Ishikawa (cell line): Measurements from ENCODE around the gene ZNF215.

ENCODE experiments used
- CEBPB ChIP-seq: IDR thresholded peaks from 2 replicates; pipeline ENCODE4 v1.6.1; 2012
- CREB1 ChIP-seq: IDR thresholded peaks from 2 replicates; pipeline ENCODE4 v1.6.1; 2012; ENCODE audit warnings: low read depth
- EGR1 ChIP-seq: IDR thresholded peaks from 2 replicates; pipeline ENCODE4 v1.6.1; 2012
- EP300 ChIP-seq: IDR thresholded peaks from 2 replicates; pipeline ENCODE4 v1.6.1; 2012; ENCODE audit warnings: borderline replicate concordance
- FOXM1 ChIP-seq: IDR thresholded peaks from 2 replicates; pipeline ENCODE4 v1.6.1; 2012; ENCODE audit warnings: low read depth, borderline replicate concordance
- NFIC ChIP-seq: IDR thresholded peaks from 2 replicates; pipeline ENCODE4 v1.6.1; 2012
- RAD21 ChIP-seq: IDR thresholded peaks from 2 replicates; pipeline ENCODE4 v1.6.1; 2012; ENCODE audit warnings: low read depth
- TAF1 ChIP-seq: IDR thresholded peaks from 2 replicates; pipeline ENCODE4 v1.6.1; 2012; ENCODE audit warnings: low read depth, mild to moderate bottlenecking
- TCF12 ChIP-seq: IDR thresholded peaks from 2 replicates; pipeline ENCODE4 v1.6.1; 2012; ENCODE audit warnings: low read depth
- TEAD4 ChIP-seq: IDR thresholded peaks from 2 replicates; pipeline ENCODE4 v1.6.1; 2012
- YY1 ChIP-seq: IDR thresholded peaks from 2 replicates; pipeline ENCODE4 v1.6.1; 2012; ENCODE audit warnings: low read depth
- ZBTB7A ChIP-seq: IDR thresholded peaks from 2 replicates; pipeline ENCODE4 v1.6.1; 2012; ENCODE audit warnings: low read depth
- TF ChIP-seq, protein P1 (sequence below): IDR thresholded peaks from 2 replicates; pipeline ENCODE4 v1.6.1; 2012
- TF ChIP-seq, protein P2 (sequence below): IDR thresholded peaks from 2 replicates; pipeline ENCODE4 v1.6.1; 2012; ENCODE audit warnings: low read depth, mild to moderate bottlenecking
- TF ChIP-seq, protein P3 (sequence below): IDR thresholded peaks from 2 replicates; pipeline ENCODE4 v1.6.1; 2012

ZNF215 gene

DNA sequence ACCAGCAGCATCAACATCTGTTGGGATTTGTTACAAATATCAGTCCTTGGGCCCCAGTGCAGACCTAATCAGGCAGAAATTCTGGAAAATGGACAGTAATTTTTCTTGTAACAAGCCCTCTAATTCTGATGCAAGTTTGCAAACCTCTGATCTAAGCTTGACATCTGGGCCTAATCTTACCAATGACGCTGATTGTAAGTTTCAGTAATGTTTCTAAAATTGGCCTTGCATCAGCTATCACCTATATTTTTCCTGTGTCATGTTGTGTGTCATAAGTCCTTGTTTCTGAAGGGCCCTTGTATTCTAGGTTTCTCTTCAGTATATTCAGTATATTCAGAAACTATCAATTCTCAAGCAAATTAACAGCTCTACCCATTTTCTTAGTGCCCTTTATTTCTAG is 36.4 kb downstream of the ZNF215 start:
- TF ChIP-seq YY1, result no peak
- TF ChIP-seq, protein P1, sequence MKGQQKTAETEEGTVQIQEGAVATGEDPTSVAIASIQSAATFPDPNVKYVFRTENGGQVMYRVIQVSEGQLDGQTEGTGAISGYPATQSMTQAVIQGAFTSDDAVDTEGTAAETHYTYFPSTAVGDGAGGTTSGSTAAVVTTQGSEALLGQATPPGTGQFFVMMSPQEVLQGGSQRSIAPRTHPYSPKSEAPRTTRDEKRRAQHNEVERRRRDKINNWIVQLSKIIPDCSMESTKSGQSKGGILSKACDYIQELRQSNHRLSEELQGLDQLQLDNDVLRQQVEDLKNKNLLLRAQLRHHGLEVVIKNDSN, result no peak
- TF ChIP-seq TEAD4, result no peak
- no peak for TF ChIP-seq EP300
- TF ChIP-seq CEBPB, result no peak
- no peak for TF ChIP-seq FOXM1
- no peak for TF ChIP-seq ZBTB7A
- TF ChIP-seq, protein P2, sequence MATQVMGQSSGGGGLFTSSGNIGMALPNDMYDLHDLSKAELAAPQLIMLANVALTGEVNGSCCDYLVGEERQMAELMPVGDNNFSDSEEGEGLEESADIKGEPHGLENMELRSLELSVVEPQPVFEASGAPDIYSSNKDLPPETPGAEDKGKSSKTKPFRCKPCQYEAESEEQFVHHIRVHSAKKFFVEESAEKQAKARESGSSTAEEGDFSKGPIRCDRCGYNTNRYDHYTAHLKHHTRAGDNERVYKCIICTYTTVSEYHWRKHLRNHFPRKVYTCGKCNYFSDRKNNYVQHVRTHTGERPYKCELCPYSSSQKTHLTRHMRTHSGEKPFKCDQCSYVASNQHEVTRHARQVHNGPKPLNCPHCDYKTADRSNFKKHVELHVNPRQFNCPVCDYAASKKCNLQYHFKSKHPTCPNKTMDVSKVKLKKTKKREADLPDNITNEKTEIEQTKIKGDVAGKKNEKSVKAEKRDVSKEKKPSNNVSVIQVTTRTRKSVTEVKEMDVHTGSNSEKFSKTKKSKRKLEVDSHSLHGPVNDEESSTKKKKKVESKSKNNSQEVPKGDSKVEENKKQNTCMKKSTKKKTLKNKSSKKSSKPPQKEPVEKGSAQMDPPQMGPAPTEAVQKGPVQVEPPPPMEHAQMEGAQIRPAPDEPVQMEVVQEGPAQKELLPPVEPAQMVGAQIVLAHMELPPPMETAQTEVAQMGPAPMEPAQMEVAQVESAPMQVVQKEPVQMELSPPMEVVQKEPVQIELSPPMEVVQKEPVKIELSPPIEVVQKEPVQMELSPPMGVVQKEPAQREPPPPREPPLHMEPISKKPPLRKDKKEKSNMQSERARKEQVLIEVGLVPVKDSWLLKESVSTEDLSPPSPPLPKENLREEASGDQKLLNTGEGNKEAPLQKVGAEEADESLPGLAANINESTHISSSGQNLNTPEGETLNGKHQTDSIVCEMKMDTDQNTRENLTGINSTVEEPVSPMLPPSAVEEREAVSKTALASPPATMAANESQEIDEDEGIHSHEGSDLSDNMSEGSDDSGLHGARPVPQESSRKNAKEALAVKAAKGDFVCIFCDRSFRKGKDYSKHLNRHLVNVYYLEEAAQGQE, result no peak
- TF ChIP-seq RAD21, result no peak
- TF ChIP-seq, protein P3, sequence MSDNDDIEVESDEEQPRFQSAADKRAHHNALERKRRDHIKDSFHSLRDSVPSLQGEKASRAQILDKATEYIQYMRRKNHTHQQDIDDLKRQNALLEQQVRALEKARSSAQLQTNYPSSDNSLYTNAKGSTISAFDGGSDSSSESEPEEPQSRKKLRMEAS, result no peak
- TF ChIP-seq NFIC, result no peak

DNA sequence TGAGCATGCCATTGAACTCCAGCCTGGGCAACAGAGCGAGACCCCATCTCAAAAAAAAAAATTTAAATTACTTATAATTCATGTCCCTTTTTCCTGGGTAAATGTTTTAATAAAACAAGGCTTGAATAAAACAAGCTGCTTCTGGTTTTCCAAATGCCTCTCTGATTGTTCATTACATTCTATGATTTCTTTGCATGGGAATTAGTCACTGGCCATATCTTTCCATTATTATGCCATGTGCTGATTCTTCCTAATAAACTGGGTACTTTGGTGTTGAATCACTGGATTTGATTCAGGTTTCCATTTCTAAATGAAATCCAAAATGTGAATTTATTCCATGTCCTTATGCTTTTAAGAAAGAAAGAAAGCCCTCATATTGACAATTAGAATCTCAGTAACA is 42.6 kb downstream of the ZNF215 start:
- TF ChIP-seq FOXM1 (no peak), YY1 (no peak), CREB1 (no peak), EP300 (no peak), TCF12 (no peak), RAD21 (no peak), TAF1 (no peak), CEBPB (no peak), ZBTB7A (no peak), NFIC (no peak), EGR1 (no peak), TEAD4 (no peak)
- TF ChIP-seq, protein P1, result no peak
- TF ChIP-seq, protein P2, result no peak
- TF ChIP-seq, protein P3, result no peak

DNA sequence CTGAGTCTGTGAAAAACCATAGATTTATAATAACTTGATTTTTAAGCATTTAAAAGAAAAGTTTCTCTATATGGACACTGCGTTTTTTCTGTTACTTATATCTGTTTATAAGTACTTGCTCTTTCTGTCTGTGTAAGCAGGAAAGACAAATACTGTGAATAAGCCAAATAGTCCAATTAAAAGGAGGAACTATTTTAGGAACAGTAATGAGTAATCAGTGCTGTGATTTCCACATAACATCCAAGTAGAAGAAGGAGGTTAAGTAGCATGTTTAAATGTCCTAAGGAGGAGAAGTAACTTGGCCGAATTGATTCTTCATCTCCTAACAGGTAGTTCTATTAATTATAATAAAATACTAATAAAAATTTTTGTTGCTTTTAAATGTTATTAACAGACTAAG is 53.1 kb downstream of the ZNF215 start:
- TF ChIP-seq FOXM1, result no peak
- TF ChIP-seq EGR1, result no peak
- TF ChIP-seq RAD21, result no peak

DNA sequence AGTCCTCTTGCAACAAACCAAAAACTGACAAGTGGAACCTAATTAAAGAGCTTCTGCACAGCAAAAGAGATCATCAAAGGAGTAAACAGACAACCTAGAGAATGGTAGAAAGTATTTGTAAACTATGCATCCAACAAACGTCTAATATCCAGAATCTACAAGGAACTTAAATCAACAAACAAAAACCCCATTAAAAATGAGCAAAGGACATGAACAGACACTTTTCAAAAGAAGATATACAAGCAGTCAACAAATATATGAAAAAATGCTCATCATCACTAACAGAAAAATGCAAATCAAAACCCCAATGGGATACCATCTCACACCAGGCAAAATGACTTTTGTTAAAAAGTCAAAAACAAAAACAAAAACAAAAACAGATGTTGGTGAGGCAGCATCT is 60.3 kb downstream of the ZNF215 start:
- TF ChIP-seq, protein P1, result no peak
- TF ChIP-seq, protein P3, result no peak
- TF ChIP-seq, protein P2, result no peak
- no peak for TF ChIP-seq NFIC
- TF ChIP-seq CREB1, result no peak
- TF ChIP-seq EP300, result no peak
- no peak for TF ChIP-seq ZBTB7A
- no peak for TF ChIP-seq TAF1
- TF ChIP-seq TEAD4, result no peak
- TF ChIP-seq TCF12, result no peak
- no peak for TF ChIP-seq CEBPB
- no peak for TF ChIP-seq YY1
- TF ChIP-seq EGR1, result no peak
- no peak for TF ChIP-seq FOXM1
- TF ChIP-seq RAD21, result no peak
